ENCODE data around the gene ALG12. TPM values are rescaled to one million over a fixed set of nuclear protein-coding genes. Genes with fewer than 3 reads are reported as not detected.

ALG12 gene
- total RNA-seq, 1 donor from 2014 or later = 25.9 TPM

DNA sequence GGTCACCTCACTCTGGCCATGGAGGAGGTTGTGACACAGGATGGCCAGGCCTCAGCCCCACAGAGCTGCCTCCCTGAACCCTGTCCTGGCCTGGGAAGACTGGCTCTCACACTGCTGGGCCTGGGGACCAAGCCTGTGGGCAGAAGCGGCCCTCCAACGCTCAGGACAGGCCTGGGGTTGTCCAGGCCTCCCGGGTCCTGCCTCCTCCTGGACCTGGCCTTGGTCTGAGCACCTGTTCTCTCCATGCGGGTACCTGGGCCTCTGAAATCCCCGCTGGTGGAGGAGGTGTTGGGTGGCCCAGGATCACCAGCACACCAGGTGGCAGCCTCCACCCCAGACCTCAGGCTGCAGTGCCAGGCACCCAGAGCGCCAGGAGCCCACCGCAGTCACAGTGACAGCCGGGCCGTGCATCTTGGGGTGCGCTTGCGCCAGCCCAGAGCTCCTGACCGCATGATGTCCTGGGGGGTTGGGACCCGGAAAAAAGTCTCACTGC, 26.2 kb upstream of the ALG12 start:
- Histone ChIP-seq H3K4me1 (peaks cover 14% of the 10 kb centered on the region), H3K27ac (peak overlapping the region; percentile 6), H3K4me3 (no peak overlapping the region), H3K27me3 (ENCODE audit: low read depth) (no peaks in the 10 kb centered on the region), H3K9me3 (no peaks in the 10 kb centered on the region), H3K36me3 (no peaks in the 10 kb centered on the region)
- no peak for ATAC-seq
- intact Hi-C loops (cut with DNase I) = no loop called here
- TF ChIP-seq CTCF (IDR thresholded peaks at IDR 0.05) = no peak
- no peak for DNase-seq

GRCh38 chr22:49943771-49944398, 25.6 kb upstream of the ALG12 start:
- intact Hi-C loops (cut with DNase I) = no loop called here
- H3K9me3 ChIP-seq = no peaks in the 10 kb centered on the region
- no peak for TF ChIP-seq CTCF (IDR thresholded peaks at IDR 0.05)
- H3K4me3 ChIP-seq = no peak overlapping the region
- H3K27me3 ChIP-seq (ENCODE audit: low read depth) = no peaks in the 10 kb centered on the region
- H3K27ac ChIP-seq = peak overlapping the region; percentile 6
- no peaks in the 10 kb centered on the region for H3K36me3 ChIP-seq
- peaks cover 19% of the 10 kb centered on the region for H3K4me1 ChIP-seq
- DNase-seq (no peak), ATAC-seq (no peak)

- intact Hi-C loops (cut with DNase I) = no loop called here
- Histone ChIP-seq H3K9me3 (no peaks in the 10 kb centered on the region), H3K27ac (no peak overlapping the region), H3K4me3 (no peak overlapping the region), H3K27me3 (ENCODE audit: low read depth) (no peaks in the 10 kb centered on the region), H3K36me3 (no peaks in the 10 kb centered on the region), H3K4me1 (peaks cover 24% of the 10 kb centered on the region)
- ATAC-seq (no peak), DNase-seq (no peak)
- TF ChIP-seq CTCF (IDR thresholded peaks at IDR 0.05) = no peak
Measured at GRCh38 chr22:49943405-49943765, 25.1 kb upstream of the ALG12 start.

- Histone ChIP-seq H3K27ac (no peak overlapping the region), H3K4me1 (peaks cover 28% of the 10 kb centered on the region), H3K4me3 (no peak overlapping the region), H3K9me3 (no peaks in the 10 kb centered on the region), H3K36me3 (no peaks in the 10 kb centered on the region), H3K27me3 (ENCODE audit: low read depth) (no peaks in the 10 kb centered on the region)
- TF ChIP-seq CTCF (IDR thresholded peaks at IDR 0.05) = no peak
- no peak for ATAC-seq
- intact Hi-C loops (cut with DNase I) = no loop called here
- DNase-seq = no peak
Measured at GRCh38 chr22:49942565-49943404, 24.5 kb upstream of the ALG12 start.

DNA sequence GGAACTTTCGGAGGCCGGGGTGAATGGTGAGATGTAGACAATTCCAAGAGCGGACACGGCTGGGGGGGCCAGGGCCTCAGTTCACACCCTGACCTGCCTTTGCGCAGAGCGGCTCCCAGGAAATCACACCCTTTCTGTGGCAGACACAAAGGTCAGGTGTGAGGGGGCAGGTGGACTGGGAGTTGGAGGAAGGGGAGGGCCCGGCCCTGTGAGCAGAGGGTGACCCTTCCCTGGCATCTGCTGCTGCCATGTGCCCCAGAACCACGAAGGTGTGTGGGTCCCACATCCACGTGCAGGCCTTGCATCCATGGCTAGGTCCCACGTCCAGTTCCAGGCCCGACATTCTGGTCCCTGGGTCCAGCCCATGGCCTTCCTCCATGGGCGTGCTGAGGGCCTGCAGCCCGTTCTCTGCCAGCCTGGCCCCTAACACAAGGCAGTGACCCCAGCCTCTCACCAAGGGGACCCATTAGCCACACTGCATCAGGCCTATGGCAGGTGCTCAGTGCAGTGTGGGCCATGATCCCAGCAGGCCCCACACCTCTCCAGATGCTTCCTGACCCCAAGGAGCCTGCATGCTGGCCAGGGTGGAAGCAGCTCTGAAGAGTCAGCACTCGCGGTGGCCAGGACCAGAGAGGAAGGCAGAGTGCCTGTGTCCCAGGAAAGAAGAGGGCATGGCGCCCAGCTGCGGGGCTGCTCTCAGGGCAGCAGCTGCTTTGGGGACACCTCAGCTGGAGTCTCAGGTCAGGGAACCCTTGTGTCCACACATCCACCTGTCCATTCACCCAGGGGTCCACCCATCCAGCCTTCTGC, 23.5 kb upstream of the ALG12 start:
- ATAC-seq (no peak), DNase-seq (no peak)
- Histone ChIP-seq H3K4me1 (peaks cover 37% of the 10 kb centered on the region), H3K4me3 (no peak overlapping the region), H3K9me3 (no peaks in the 10 kb centered on the region), H3K27ac (no peak overlapping the region), H3K27me3 (ENCODE audit: low read depth) (no peaks in the 10 kb centered on the region), H3K36me3 (no peaks in the 10 kb centered on the region)
- no peak for TF ChIP-seq CTCF (IDR thresholded peaks at IDR 0.05)
- intact Hi-C loops (cut with DNase I) = no loop called here

Data from lower lobe of right lung (tissue), 2 donors.